ENCODE data around the gene SBF2.

The SBF2 gene

GRCh38 chr11:9922806-9923205 lies 371.2 kb downstream of the SBF2 start:
- H3K4me1 ChIP-seq (ENCODE audit: low read depth, poor library complexity, severe bottlenecking), result no peaks in the 10 kb centered on the region
- H4K20me1 ChIP-seq (ENCODE audit: insufficient read depth), result no peaks in the 10 kb centered on the region
- H3K4me2 ChIP-seq, result no peak overlapping the region
- no peaks in the 10 kb centered on the region for H3K27me3 ChIP-seq (ENCODE audit: insufficient read depth, low read depth)
- H3K4me3 ChIP-seq (IDR thresholded peaks at IDR 0.05; ENCODE audit: insufficient read depth, low read depth, low read length), result no peak overlapping the region
- H3K9ac ChIP-seq, result no peak overlapping the region
- H3K27ac ChIP-seq, result no peak overlapping the region
- H3K79me2 ChIP-seq (ENCODE audit: insufficient read depth, low read depth), result no peaks in the 10 kb centered on the region
- H2AFZ ChIP-seq (ENCODE audit: low read depth), result no peak overlapping the region
- H3K36me3 ChIP-seq (ENCODE audit: insufficient read depth), result no peaks in the 10 kb centered on the region; the same call in 1 of the 2 replicates
- TF ChIP-seq, protein P1, sequence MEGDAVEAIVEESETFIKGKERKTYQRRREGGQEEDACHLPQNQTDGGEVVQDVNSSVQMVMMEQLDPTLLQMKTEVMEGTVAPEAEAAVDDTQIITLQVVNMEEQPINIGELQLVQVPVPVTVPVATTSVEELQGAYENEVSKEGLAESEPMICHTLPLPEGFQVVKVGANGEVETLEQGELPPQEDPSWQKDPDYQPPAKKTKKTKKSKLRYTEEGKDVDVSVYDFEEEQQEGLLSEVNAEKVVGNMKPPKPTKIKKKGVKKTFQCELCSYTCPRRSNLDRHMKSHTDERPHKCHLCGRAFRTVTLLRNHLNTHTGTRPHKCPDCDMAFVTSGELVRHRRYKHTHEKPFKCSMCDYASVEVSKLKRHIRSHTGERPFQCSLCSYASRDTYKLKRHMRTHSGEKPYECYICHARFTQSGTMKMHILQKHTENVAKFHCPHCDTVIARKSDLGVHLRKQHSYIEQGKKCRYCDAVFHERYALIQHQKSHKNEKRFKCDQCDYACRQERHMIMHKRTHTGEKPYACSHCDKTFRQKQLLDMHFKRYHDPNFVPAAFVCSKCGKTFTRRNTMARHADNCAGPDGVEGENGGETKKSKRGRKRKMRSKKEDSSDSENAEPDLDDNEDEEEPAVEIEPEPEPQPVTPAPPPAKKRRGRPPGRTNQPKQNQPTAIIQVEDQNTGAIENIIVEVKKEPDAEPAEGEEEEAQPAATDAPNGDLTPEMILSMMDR (conservative IDR thresholded peaks at IDR 0.05; ENCODE audit: low read depth, low read length), result no peak

DNA sequence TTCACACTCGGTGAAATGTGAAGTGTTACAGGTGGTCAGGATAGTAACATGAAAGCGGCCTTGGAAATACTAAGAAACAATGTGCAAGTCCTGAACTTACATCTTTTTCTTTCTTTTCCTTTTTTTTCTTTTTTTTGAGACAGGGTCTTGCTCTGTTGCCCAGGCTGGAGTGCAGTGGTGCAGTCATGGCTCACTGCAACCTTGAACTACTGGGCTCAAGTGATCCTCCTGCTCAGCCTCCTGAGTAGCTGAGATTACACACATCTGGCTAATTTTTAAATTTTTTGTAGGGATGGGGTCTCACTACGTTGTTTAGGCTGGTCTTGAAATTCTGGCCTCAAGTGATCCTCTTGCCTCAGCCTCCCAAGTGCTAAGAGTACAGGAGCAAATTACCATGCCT lies 377.5 kb downstream of the SBF2 start:
- Histone ChIP-seq H3K79me2 (ENCODE audit: insufficient read depth, low read depth) (no peaks in the 10 kb centered on the region), H3K27me3 (ENCODE audit: insufficient read depth, low read depth) (no peaks in the 10 kb centered on the region), H3K9ac (no peak overlapping the region), H3K36me3 (ENCODE audit: insufficient read depth) (no peaks in the 10 kb centered on the region; the same call in 1 of the 2 replicates), H3K27ac (no peak overlapping the region), H2AFZ (ENCODE audit: low read depth) (no peak overlapping the region), H3K4me1 (ENCODE audit: low read depth, poor library complexity, severe bottlenecking) (no peaks in the 10 kb centered on the region), H4K20me1 (ENCODE audit: insufficient read depth) (no peaks in the 10 kb centered on the region), H3K4me2 (no peak overlapping the region), H3K4me3 (IDR thresholded peaks at IDR 0.05; ENCODE audit: insufficient read depth, low read depth, low read length) (no peak overlapping the region)
- TF ChIP-seq, protein P1 (conservative IDR thresholded peaks at IDR 0.05; ENCODE audit: low read depth, low read length), result no peak

DNA sequence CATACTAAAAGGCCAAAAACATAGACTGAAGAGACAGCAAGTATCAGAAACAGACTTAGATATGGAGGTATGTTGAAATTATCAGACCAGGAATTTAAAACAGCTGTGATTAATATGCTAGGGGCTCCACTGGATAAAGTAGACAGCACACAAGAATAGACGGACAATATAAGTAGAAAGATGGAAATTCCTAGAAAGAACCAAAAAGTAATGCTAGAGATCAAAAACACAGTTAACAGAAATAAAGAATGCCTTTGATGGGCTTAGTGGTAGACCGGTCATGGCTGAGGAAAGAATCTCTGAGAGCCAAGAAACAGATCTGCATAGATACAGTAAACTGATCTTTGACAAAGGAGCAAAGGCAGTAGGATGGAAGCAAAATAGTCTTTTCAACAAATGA lies 380.0 kb downstream of the SBF2 start:
- no peaks in the 10 kb centered on the region for H3K79me2 ChIP-seq (ENCODE audit: insufficient read depth, low read depth)
- H3K4me1 ChIP-seq (ENCODE audit: low read depth, poor library complexity, severe bottlenecking), result no peaks in the 10 kb centered on the region
- no peak overlapping the region for H3K9ac ChIP-seq
- no peaks in the 10 kb centered on the region for H4K20me1 ChIP-seq (ENCODE audit: insufficient read depth)
- H3K27me3 ChIP-seq (ENCODE audit: insufficient read depth, low read depth), result no peaks in the 10 kb centered on the region
- H3K36me3 ChIP-seq (ENCODE audit: insufficient read depth), result no peaks in the 10 kb centered on the region
- H2AFZ ChIP-seq (ENCODE audit: low read depth), result no peak overlapping the region
- TF ChIP-seq, protein P1 (conservative IDR thresholded peaks at IDR 0.05; ENCODE audit: low read depth, low read length), result no peak
- H3K4me2 ChIP-seq, result no peak overlapping the region
- no peak overlapping the region for H3K4me3 ChIP-seq (IDR thresholded peaks at IDR 0.05; ENCODE audit: insufficient read depth, low read depth, low read length)
- H3K27ac ChIP-seq, result no peak overlapping the region

DNA sequence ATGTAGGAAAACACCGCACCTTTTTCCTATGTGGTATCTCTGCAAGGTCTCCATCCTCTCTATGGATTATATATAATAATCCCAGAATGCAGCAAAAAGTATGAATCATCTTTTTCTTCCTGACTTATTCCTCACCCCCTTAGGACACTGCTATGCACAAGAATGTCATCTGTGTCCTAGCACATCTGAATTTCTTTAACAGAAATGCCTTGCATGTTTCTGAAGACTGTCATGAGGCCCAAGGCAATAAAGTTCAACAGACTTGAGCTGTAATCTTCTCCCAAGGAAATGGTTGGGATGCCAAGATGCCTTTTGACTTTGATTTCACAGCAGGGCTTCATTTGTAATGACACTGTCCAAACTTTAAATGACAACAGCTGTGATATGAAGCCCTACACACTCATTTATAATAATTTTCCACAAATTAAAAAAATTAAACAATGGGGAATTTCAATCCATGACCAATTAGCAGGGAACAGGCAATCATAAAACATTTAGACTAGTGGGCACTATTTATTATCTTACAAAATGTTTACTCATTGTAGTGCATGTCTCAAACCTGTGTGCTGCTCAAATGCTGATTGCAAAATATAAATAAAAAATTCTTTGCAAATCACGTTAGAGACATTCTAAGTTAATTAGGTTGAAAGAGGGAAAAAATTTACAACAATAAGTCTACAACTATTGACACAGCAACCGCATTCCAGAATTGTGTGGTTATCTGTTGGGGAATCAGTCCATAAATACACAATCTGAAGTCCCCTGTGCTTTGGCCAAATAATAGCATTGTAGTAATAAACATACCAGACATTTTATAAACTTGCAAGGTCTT lies 387.8 kb downstream of the SBF2 start:
- Histone ChIP-seq H3K79me2 (ENCODE audit: insufficient read depth, low read depth) (no peaks in the 10 kb centered on the region), H2AFZ (ENCODE audit: low read depth) (no peak overlapping the region), H3K27me3 (ENCODE audit: insufficient read depth, low read depth) (no peaks in the 10 kb centered on the region), H3K27ac (no peak overlapping the region), H3K4me3 (IDR thresholded peaks at IDR 0.05; ENCODE audit: insufficient read depth, low read depth, low read length) (no peak overlapping the region), H4K20me1 (ENCODE audit: insufficient read depth) (no peaks in the 10 kb centered on the region), H3K9ac (no peak overlapping the region), H3K4me2 (no peak overlapping the region), H3K36me3 (ENCODE audit: insufficient read depth) (no peaks in the 10 kb centered on the region), H3K4me1 (ENCODE audit: low read depth, poor library complexity, severe bottlenecking) (no peaks in the 10 kb centered on the region)
- TF ChIP-seq, protein P1 (conservative IDR thresholded peaks at IDR 0.05; ENCODE audit: low read depth, low read length), result no peak

Data from KMS-11 (cell line).